LNCAP (cell line): ENCODE data around the gene SLC25A11.

ENCODE experiments used
- TF ChIP-seq, protein P1 (sequence below): fragments of 450-650 bp; IDR thresholded peaks from 2 replicates; pipeline ENCODE4 v1.5.1; 2017; ENCODE audit warnings: mild to moderate bottlenecking

SLC25A11 gene

DNA sequence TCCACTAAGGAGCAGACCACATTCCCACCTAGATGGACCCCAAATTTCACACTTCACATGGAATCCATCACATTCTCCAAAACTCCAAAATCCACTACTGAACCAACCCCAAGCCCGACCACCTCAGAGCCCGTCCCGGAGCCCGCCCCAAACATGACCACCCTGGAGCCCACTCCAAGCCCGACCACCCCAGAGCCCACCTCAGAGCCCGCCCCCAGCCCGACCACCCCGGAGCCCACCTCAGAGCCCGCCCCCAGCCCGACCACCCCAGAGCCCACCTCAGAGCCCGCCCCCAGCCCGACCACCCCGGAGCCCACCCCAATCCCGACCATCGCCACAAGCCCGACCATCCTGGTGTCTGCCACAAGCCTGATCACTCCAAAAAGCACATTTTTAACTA is 6.2 kb downstream of the SLC25A11 start:
- TF ChIP-seq, protein P1, sequence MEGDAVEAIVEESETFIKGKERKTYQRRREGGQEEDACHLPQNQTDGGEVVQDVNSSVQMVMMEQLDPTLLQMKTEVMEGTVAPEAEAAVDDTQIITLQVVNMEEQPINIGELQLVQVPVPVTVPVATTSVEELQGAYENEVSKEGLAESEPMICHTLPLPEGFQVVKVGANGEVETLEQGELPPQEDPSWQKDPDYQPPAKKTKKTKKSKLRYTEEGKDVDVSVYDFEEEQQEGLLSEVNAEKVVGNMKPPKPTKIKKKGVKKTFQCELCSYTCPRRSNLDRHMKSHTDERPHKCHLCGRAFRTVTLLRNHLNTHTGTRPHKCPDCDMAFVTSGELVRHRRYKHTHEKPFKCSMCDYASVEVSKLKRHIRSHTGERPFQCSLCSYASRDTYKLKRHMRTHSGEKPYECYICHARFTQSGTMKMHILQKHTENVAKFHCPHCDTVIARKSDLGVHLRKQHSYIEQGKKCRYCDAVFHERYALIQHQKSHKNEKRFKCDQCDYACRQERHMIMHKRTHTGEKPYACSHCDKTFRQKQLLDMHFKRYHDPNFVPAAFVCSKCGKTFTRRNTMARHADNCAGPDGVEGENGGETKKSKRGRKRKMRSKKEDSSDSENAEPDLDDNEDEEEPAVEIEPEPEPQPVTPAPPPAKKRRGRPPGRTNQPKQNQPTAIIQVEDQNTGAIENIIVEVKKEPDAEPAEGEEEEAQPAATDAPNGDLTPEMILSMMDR: no peak

DNA sequence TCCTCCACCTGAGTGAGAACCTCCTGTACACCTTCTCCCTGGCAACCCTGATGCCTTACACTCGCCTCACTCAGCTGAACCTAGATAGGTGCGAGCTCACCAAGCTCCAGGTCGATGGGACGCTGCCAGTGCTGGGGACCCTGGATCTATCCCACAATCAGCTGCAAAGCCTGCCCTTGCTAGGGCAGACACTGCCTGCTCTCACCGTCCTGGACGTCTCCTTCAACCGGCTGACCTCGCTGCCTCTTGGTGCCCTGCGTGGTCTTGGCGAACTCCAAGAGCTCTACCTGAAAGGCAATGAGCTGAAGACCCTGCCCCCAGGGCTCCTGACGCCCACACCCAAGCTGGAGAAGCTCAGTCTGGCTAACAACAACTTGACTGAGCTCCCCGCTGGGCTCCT is 7.1 kb downstream of the SLC25A11 start:
- TF ChIP-seq, protein P1: no peak

DNA sequence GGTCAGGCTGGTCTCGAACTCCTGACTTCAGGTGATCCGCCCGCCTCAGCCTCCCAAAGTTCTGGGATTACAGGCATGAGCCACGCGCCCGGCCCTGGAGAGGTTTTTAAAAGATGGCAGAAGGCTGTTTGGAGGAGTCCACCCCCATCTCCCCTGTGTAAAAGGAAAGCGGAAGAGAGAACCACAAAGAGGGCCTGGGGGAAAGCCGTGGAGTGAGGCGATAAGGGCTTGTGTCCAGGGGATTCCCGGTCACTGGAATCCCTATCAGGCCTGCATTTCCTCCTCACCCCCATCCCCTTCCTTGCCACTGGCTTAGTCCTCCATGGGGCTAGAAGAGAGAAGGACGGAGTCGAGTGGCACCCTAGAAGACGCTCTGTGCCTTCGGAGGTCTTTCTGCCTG is 7.9 kb downstream of the SLC25A11 start, which contains the start of gene GP1BA:
GP1BA (plus strand) TSS at position 315 of the 400 bp plus-strand sequence. CDS start 328 bp downstream, outside the sequence.
- TF ChIP-seq, protein P1: no peak

DNA sequence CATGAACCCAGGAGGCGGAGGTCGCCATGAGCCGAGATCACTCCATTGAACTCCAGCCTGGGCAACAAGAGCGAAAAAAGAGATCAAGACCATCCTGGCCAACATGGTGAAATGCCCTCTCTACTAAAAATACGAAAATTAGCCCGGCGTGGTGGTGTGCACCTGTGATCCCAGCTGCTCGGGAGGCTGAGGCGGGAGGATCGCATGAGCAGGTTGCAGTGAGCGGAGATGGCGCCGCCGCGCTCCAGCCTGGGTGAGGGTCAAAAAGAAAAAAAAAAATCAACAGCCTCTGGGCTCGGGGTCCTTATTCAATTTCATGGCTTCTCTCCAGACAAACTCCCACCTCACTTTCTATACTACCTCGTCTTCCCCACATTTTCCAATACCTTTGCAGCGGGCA is 11.0 kb downstream of the SLC25A11 start:
- TF ChIP-seq, protein P1: no peak

DNA sequence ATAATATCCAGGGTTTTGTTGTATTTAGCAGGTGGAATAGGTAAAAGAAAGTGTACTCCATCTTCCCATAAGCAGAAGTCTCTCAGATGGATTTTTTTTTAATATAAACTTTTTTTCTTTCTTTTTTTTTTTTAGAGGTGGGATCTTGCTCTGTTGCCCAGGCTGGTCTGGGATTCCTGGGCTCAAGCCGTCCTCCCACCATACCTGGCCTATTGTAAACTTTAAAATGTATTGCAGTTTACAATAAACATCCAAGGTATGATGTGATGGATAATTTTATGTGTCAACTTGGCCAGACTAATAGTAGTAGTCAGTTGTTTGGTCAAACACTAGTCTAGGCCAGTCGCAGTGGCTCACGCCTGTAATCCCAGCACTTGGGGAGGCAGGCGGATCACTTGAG is 18.5 kb downstream of the SLC25A11 start:
- TF ChIP-seq, protein P1: no peak

DNA sequence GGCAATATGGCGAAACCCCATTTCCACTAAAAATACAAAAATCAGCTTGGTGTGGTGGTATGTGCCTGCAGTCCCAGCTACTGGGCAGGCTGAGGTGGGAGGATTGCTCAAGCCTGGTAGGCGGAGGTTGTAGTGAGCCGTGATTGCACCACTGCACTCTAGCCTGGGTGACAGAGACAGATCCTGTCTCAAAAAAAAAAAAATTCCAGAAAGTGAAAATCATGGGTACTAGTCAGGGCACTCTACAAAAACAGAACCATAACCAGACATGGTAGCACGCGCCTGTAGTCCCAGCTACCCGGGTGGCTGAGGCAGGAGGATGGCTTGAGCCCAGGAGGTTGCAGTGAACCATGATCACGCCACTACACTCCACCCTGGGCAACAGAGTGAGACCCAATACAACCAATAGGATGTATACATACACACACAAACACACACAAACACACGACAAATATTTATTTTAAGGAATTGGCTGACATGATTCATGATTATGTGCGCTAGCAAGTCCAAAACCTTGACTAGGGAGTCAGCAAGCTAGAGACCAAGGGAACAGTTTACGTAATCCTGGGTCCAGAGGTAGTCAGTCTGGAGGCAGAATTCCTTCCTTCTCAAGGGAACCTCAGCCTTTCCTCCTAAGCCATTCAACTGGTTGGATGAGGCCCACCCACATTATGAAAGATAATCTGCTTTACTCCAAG is 19.3 kb downstream of the SLC25A11 start:
- TF ChIP-seq, protein P1: no peak

DNA sequence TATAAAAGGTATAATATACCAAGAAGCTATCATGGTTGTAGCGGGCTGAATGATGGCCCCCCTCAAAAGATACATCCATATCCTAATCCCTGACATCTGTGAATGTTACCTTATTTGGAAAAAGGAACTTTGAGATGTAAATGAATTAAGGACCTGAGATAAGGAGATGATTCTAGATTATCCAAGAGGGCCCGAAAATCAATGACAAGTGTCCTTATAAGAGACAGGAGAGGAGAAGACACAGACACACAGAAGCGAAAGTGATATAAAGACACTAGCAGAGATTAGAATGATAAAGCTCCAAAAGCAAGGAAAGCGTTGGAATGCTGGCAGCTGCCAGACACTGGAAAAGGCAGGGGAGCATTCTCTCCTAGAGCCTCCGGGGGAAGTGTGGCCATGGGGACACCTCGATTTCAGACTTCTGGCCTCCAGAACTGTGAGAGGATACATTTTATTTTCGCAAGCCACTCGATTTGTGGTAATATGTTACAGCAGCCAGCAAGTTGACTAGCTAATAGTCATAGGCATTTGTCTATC is 20.3 kb downstream of the SLC25A11 start:
- TF ChIP-seq, protein P1: no peak
